Pancreas (tissue), 10 donors: ENCODE measurements around the gene AVPR1B. TPM values are rescaled to one million over a fixed set of nuclear protein-coding genes. Genes with fewer than 3 reads are reported as not detected.

Experiments used
- ATAC-seq, 4 donors: fragments of 200-7000 bp; cut with Tn5 transposase; one replicate each; pipeline versions ENCODE4 v1.8.0 to v1.9.1; 2020; ENCODE audit warnings: mild to moderate bottlenecking in 4 of 4, moderate library complexity in 4 of 4
- DNase-seq, 6 donors: peaks; one replicate each; pipeline ENCODE4 v3.0.0-alpha.2; 2020
- FAIRE-seq: peaks from 2 replicates; lab custom pipeline; 2012; peaks lifted over from hg19 to GRCh38; lab: Jason Lieb, UNC
- H3K27ac ChIP-seq, 4 donors: fragments of 200-600 bp; sonication (generic); 1 replicate in 3 of 4; 2 replicates in 1 of 4; pipeline versions ENCODE4 v1.5.0 to v1.8.0; 2020
- H3K27me3 ChIP-seq, 4 donors: fragments of 200-600 bp; one replicate each; pipeline ENCODE4 v1.8.0; 2021
- H3K36me3 ChIP-seq, 3 donors: fragments of 200-600 bp; sonication (generic) in 1 of 3; one replicate each; pipeline versions ENCODE4 v1.5.0 to v1.8.0; 2020 to 2021
- H3K4me1 ChIP-seq, 3 donors: fragments of 200-600 bp; one replicate each; pipeline ENCODE4 v1.8.0; 2021
- H3K4me3 ChIP-seq, 4 donors: fragments of 200-600 bp; sonication (generic) in 2 of 4; one replicate each; pipeline versions ENCODE4 v1.5.0 to v1.8.0; 2020 to 2021
- H3K9me3 ChIP-seq, 4 donors: fragments of 200-600 bp; one replicate each; pipeline ENCODE4 v1.8.0; 2021
- CTCF ChIP-seq, 4 donors: fragments of 200-600 bp; sonication (generic) in 3 of 4; IDR thresholded peaks; one replicate each; pipeline versions ENCODE4 v1.5.0 to v1.8.0; 2021; ENCODE audit warnings: antibody characterized with exemption in 4 of 4
- WGBS, 2 donors: extraction: QIAGEN DNeasy Blood & Tissue Kit; methylation state at CpG; one replicate each; pipeline ENCODE4 v1.1.7; 2013; 5-methylcytosine and 5-hydroxymethylcytosine counted together
- intact Hi-C, 3 donors: fragments of 100-400 bp; cut with DNase I; formaldehyde crosslinking; loops; one replicate each; pipeline versions ENCODE4 v1.11.1 to v1.14.2; 2022
- polyA plus RNA-seq, 2 donors: library from polyadenylated mRNA; stranded (reverse); fragments of 200-250 nt; gene quantifications; one replicate each; pipeline ENCODE4 v1.2.3, GENCODE V29; 2013
- total RNA-seq, 6 donors: library from RNA; stranded (reverse); fragmentation: NEBNext Ultra II Directional in 4 of 6; extraction: Animal tissue kit (Norgen Biotek cat#: 25700) in 4 of 6; gene quantifications; one replicate each; pipeline versions ENCODE4 v1.2.1 to v1.2.4, GENCODE V29; 2021 to 2023
- donor health status: healthy with polysubstance abuse.
- donor health status: DM: no; HTN: no; CAD: no; lungs with moderate emphysema.
- donor health status: DM: no; HTN: no; CAD: no.
- donor health status: control.
- donor health status: control.
- donor health status: Bipolar disorder and iron deficiency.
- donor health status: DM: yes; HTN: yes; CAD: no.
- donor health status: DM: no; HTN: no; CAD: no.
- donor health status: DM: no; HTN: no; CAD: no.
- donor health status: DM: yes; HTN: yes; CAD: no.

Gene AVPR1B
- total and polyA plus RNA-seq, 8 donors: 0.13 to 1.1 (median 0.28) TPM

DNA sequence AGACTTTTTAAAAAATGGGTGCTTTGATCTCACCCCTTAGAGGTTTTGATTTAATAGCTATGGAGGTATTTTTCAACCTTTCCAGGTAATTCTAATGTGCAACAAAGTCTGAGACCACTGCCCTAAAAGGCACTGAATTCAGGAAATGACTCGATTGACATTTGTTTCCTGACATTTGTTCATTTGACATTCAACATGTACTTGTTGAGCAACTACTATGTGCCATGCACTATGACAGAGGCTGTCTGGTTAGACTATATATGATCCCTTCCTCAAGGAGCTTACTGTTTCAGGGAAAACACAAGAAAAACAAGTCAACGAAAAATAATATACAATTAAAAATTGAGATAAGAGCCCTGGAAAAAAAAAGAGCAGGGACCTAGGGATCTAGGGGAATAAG, 25.6 kb upstream of the AVPR1B start:
- intact Hi-C loops: no loop called here
- TF ChIP-seq CTCF (IDR thresholded peaks at IDR 0.05): no peak

DNA sequence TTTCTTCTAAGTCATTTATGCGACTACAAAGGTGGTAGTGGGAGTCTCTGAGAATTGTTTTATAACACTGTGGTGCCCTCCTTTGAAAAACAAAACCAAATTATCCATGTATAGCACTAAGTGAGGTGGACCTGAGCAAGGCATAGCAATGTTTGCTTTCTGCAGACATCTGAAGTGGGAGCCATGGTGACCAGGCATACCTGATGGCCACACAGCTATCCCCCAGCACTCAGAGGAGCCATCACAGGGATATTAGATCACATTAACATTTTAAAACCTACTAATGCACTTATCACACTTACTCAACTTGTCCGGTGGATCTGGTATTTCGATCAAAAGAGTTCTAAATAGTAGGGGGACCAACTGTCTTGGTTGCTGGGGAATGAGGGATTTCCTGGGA, 24.8 kb upstream of the AVPR1B start:
- DNase-seq (no peak), FAIRE-seq (no peak), ATAC-seq (peak in 2 of 4 donors; percentile 80 to 88)
- H3K27ac ChIP-seq: no peak overlapping the region
- intact Hi-C loops: no loop called here
- no peaks in the 10 kb centered on the region for H3K9me3 ChIP-seq
- no peak for TF ChIP-seq CTCF (IDR thresholded peaks at IDR 0.05)
- peaks cover 0 to 2% (median 0%) of the 10 kb centered on the region in 4 donors for H3K27me3 ChIP-seq
- peaks cover 0 to 5% (median 0%) of the 10 kb centered on the region in 3 donors for H3K4me1 ChIP-seq
- WGBS, 2 donors: 84 to 90% methylated on average over 3 of the region's 3 CpGs
- no peaks in the 10 kb centered on the region for H3K36me3 ChIP-seq
- no peak overlapping the region for H3K4me3 ChIP-seq

More for the DNA sequence above, 25.6 kb upstream of the AVPR1B start:
- H3K4me1 ChIP-seq: peaks cover 0 to 5% (median 0%) of the 10 kb centered on the region in 3 donors
- FAIRE-seq: no peak
- no peaks in the 10 kb centered on the region for H3K9me3 ChIP-seq
- no peak overlapping the region for H3K4me3 ChIP-seq
- H3K27ac ChIP-seq: no peak overlapping the region
- peaks cover 0 to 2% (median 0%) of the 10 kb centered on the region in 4 donors for H3K27me3 ChIP-seq
- no peaks in the 10 kb centered on the region for H3K36me3 ChIP-seq
- WGBS, 2 donors: 58 to 71% methylated on average over 2 of the region's 2 CpGs
- no peak for ATAC-seq
- no peak for DNase-seq

GRCh38 chr1:206136241-206136640, 19.1 kb upstream of the AVPR1B start:
- Histone ChIP-seq H3K9me3 (no peaks in the 10 kb centered on the region), H3K27ac (no peak overlapping the region), H3K36me3 (no peaks in the 10 kb centered on the region), H3K4me1 (no peaks in the 10 kb centered on the region), H3K4me3 (no peak overlapping the region), H3K27me3 (peaks cover 0 to 2% (median 0%) of the 10 kb centered on the region in 4 donors)
- 37 to 44% methylated on average over 2 of the region's 2 CpGs for WGBS, 2 donors
- no peak for FAIRE-seq
- intact Hi-C loops: no loop called here
- TF ChIP-seq CTCF (IDR thresholded peaks at IDR 0.05): no peak
- ATAC-seq: no peak
- no peak for DNase-seq

DNA sequence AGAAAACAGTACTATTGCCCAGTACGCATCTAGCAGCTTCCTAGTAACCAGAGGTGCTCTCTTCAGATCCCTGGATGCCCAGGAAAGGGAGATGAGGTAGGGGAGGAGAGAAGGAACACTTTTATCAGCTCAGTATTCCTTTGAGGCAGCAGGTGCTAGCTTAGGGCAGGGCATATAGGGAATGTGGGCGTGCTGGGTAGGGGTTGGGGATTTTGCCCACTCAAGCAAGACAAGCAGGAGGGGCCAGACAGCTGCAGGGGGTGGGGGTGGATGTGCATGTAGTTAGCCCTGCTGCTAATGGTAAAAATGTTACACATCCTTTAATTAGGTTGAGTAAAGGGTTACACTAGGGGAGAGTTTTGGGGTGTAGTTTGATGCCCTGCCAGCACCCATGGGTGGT, 18.1 kb upstream of the AVPR1B start:
- no peaks in the 10 kb centered on the region for H3K4me1 ChIP-seq
- intact Hi-C loops: no loop called here
- no peaks in the 10 kb centered on the region for H3K9me3 ChIP-seq
- no peaks in the 10 kb centered on the region for H3K36me3 ChIP-seq
- no peak overlapping the region for H3K27ac ChIP-seq
- FAIRE-seq: no peak
- DNase-seq: no peak
- no peak overlapping the region for H3K4me3 ChIP-seq
- no peak for TF ChIP-seq CTCF (IDR thresholded peaks at IDR 0.05)
- ATAC-seq: no peak
- H3K27me3 ChIP-seq: peaks cover 0 to 2% (median 0%) of the 10 kb centered on the region in 4 donors
- 83 to 88% methylated on average over 2 of the region's 2 CpGs for WGBS, 2 donors

GRCh38 chr1:206133751-206134415, 16.7 kb upstream of the AVPR1B start:
- ATAC-seq (peak in 2 of 4 donors; percentile 46 to 75), DNase-seq (no peak), FAIRE-seq (no peak)
- Histone ChIP-seq H3K4me3 (no peak overlapping the region), H3K27ac (no peak overlapping the region), H3K27me3 (no peaks in the 10 kb centered on the region), H3K4me1 (no peaks in the 10 kb centered on the region), H3K36me3 (no peaks in the 10 kb centered on the region), H3K9me3 (no peaks in the 10 kb centered on the region)
- TF ChIP-seq CTCF (IDR thresholded peaks at IDR 0.05): no peak
- WGBS, 2 donors: 51 to 62% methylated on average over 7 of the region's 7 CpGs
- intact Hi-C loops: no loop called here
